ENCODE results near the gene PROK1.

The PROK1 gene

GRCh38 chr1:110465814-110466380 is 14.9 kb downstream of the PROK1 start:
- DNase-seq (ENCODE audit: low read depth) = no peak

DNA sequence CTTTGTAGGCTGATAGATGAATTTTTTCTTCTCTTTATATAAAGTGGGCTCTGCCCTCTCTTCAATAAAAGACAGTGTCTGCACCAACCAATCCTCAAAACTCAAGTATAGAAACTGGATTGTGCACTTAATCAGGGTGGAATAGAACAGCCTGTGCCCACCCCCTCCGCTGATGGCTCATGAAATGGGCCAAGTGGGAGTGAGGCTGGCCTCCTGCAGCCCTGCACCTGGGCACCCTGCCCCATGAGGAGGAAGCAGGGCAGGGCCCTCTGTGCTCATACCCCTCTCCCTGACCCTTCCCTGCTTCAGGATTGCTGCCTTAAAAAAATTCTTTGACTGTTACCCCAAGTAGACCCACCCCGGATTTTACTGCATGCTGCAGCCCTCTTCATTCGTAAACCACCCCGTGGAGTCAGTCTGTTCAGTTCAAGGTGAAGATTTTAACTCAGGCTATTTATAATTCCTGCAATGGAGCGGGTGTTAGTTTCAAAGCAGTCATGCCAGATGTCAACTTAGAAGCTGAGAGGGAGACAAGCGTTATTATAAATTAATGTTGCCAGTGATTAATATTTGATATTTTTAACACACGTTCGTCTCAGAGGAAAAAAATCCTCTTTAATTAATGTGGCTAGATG is 15.8 kb downstream of the PROK1 start:
- no peak for DNase-seq (ENCODE audit: low read depth)

GRCh38 chr1:110471131-110471530 is 20.2 kb downstream of the PROK1 start:
- no peak for DNase-seq (ENCODE audit: low read depth)

DNA sequence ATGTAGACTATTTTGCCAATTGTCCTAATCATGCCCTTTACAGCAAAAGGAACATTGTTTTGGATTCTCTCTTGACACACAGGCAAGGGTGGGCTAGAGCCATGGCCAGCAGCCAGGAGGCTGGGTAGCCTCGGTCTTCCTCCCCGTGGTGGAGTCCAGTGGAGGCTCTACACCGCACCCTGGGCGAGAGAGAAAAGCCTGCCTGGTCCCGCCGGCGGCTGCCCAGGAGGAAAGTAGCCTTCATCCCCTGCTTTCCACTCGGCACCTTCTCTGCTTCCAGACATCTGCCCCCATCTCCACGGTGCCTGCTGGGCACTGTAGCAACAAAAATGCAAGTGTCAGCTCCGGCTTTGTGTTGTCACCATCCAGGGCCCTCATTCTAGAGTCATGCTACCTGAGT is 21.6 kb downstream of the PROK1 start:
- no peak for DNase-seq (ENCODE audit: low read depth)

DNA sequence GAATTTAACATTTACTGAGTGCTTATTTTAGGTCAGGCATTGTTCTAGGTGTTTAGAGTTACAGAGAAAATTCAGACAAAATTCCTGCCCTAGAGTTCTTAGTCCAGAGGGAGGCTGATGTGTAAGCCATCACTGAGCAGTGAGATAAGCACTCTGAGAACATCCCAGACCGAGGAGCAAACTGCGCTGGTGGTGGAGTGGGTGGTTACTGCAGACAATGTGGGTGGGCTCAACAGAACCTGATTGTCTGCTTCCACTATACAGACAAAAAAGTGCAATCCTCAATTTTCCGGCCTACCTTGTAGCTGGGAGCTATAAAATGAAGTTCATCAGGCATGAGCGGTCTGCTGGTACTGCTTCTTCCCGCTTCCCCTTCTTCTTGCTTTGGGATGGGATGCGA is 23.5 kb downstream of the PROK1 start:
- DNase-seq (ENCODE audit: low read depth) = no peak

DNA sequence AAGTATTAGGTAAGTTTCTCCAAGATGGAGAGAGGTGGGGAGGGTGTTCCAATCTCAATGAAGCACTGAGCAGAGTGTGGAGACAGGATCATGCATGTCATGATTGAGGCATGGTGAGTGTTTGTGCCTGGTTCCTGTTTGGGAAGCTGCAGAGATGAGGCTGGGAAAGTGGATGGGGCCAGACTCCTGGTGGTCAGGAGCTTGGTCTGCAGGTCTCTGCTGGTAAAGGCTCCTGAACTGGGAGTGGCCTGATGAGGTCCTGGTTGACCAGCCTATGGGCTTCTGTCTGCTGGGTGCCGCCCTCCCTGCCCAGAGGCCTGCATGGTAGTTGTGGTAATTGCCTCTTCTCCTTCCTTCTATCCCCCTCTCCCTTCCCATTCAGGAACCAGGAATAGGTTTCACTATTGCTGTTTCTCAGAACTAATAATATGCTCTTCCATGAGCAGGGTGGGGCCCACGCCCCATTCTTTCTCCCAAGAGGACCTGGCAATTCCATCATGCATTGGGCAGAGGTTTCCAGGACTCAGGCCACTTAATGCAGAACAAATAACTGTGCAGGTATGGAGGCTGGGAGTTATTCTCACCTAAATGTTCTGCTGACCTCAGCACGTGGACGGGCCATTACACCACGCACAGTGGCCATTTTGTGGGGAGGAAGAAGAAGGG is 24.5 kb downstream of the PROK1 start:
- DNase-seq (ENCODE audit: low read depth) = no peak

GRCh38 chr1:110476028-110476765 is 25.2 kb downstream of the PROK1 start:
- DNase-seq (ENCODE audit: low read depth) = no peak

DNA sequence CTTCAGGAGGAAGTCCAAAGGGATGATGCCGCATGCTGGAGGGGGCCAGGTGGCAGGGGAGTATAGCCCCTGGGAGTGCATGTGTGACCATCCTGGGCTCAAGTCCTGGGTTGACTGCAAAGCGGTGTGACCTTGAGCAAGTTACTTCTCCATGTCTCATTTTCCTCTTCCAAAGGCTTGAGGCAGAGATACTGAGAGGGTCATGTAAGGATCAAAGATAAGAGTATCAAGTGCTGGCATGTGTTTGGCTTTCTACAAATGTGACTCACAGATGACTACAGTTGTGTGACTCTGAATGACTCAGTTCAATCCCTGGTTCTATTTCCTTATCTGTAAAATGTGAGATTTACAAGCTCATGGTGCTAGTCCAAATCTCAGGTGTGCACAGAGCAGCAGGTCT is 26.1 kb downstream of the PROK1 start:
- no peak for DNase-seq (ENCODE audit: low read depth)

DNA sequence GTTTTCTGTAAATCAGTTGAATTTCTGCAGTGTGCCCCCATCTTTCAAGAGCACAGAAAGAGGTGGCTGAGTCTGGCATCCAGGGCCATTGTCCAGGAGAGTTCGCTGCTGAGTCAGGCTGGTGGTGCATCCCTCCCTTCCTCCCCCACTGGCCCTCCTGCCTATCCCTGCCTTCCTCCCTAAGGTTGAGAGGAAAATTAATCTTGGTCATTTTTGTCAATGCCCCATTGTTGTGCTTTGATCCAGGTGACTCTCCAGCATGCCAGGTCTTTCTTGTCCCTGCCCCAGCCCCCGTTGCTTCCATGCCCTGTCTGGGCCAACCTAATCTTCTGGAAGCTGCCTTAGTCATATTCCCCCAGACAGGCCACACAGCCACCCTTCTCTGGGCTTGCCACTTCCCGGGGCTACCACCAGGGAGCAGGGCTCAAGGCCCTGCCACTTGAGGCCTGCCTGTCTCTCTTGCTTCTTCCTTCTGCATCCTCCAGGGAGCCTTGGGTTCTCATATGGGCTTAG is 26.6 kb downstream of the PROK1 start:
- no peak for DNase-seq (ENCODE audit: low read depth)

DNA sequence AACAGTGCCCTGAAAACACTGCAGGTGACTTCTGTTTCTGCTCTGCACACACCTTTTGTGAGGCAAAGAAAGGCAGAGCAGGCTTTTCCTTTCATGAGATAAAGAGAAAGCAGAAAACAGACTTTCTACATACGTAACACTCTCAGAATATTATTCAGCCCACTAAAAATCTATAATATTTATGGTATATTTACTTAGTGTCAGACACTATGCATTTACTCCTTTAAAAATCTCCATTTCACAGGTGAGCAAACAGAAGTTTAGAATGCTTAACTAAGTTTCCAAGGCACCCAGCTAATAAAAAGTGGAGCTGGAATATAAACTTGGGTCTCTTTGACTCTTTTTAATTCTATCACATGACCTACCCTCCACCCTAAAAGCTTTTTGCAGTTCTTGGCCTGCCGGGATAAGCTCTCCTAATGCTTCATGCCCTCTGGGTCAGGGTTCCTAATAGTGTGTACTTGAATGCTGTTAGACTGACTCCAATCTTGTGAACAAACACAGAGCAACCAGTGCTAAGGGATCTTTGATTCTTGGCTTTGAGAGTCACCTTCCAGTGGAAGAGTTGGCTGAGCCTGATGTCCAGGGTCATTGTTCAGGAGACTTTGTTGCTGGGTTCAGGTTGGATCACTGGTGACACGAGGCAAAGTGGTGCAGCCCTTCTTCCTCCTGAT is 27.2 kb downstream of the PROK1 start:
- DNase-seq (ENCODE audit: low read depth) = no peak

- no peak for DNase-seq (ENCODE audit: low read depth)
These were observed 27.9 kb downstream of the PROK1 start for GRCh38 chr1:110478886-110479285.

DNA sequence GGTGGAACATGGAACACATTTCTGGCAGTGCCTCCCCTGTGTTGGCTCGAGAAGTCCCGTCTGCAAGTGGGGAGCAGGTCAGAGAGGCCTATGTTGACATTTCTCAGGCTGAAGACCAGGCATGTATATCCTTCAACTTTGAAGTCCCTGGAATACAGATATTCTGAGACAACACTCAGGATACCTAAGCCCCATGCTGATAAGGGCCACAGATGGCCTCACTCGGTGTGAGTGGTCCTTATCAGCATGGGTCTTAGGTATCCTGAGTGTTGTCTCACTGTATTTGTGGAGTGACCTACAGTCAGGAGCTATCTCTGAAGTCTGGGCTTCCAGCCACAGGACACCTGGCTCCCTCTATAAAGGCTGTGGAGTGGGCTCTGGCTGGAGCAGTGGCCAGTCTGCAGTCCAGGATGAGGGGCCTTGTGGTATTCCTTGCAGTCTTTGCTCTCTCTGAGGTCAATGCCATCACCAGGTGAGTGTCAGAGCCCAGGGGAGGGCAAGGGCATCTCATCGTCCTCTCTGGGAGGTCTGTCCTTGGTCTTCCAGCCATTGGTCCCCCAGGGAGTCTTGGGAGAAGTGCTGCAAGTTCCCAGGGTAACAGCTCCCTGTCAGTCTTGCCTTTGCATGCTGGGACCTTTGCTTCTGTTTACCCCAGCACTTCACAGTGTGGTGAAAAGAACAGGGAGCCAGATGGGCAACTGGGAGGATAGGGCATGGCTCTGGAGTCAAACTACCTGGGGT is 29.6 kb downstream of the PROK1 start:
- DNase-seq (ENCODE audit: low read depth) = no peak

DNA sequence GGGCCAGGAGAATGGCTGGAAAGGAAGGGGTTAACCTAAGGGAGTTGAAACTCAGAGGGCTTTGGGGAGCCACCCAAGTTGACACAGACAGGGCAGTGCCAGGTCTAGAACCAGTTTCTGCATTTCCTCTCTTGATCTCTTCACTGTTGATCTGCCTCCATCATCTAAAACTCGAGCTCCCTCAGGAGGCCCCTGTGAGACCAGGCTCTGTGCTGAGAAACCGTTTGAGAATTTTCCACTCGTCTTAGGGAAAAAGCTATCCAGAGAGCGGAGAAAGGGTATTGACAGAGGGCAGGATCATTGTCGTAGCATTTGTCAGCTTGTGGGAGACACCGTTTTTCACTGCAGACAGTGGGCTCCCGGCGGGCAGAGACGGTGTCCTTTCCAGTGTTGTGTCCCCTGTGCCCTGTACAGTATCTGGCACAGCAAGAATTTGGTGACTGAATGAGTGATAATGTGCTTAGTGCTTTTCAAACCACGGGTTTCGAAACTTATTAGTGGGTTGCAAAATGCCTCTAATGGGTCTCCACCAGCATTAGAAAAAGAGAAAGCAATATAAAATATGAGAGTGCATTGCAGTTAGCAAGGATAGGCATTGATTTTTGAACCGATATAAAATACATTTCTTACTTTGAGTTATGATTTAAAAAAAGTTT is 31.1 kb downstream of the PROK1 start:
- no peak for DNase-seq (ENCODE audit: low read depth)

DNA sequence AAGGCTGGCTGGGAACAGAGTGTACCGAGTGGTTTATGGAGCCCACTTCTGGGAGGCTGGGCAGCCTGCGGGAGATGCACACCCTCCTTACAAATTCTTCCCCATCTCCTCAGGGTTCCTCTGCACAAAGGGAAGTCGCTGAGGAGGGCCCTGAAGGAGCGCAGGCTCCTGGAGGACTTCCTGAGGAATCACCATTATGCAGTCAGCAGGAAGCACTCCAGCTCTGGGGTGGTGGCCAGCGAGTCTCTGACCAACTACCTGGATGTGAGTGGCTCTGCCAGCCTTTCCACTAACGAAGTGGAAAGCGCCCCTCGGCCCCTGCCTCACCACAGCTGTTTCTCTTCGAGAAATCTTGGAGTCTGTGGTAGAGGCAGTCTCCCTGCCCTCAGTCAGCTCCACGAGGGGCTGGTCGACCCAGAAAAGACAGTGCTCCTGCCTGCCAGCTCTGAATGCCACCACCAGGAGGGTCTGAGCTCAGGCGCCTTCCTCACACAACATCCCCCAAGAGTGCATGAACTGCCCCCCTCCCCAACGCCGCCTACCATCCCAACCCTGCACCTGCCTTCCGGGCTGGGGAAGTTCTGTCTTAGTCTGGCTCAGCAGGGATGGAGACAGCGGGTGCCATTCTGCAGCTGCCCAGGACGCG is 31.8 kb downstream of the PROK1 start:
- DNase-seq (ENCODE audit: low read depth) = no peak

DNA sequence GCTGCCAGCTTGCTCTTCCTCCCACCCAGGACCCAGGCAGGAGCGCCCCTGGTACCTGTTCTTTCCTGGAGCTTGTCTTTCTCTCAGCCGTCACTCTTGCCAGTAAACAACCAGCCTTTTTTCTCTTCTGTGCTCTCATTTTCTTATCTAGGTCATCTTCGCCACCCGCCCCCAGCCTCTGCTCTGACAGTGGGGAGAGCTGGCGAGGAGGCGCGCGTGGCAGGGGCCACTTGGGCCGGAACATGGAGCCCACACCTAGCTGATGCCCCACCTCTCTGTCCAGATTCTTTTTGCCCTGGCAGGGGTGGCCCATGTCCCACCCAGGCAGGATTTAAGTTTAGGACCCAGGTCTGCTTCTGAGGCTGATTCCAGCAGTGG is 32.3 kb downstream of the PROK1 start:
- no peak for DNase-seq (ENCODE audit: low read depth)

GRCh38 chr1:110484801-110485200 is 33.9 kb downstream of the PROK1 start:
- no peak for DNase-seq (ENCODE audit: low read depth)

- DNase-seq (ENCODE audit: low read depth) = no peak
These were observed 34.8 kb downstream of the PROK1 start for GRCh38 chr1:110485725-110486124.

GRCh38 chr1:110487726-110488125 is 36.8 kb downstream of the PROK1 start:
- DNase-seq (ENCODE audit: low read depth) = no peak

DNA sequence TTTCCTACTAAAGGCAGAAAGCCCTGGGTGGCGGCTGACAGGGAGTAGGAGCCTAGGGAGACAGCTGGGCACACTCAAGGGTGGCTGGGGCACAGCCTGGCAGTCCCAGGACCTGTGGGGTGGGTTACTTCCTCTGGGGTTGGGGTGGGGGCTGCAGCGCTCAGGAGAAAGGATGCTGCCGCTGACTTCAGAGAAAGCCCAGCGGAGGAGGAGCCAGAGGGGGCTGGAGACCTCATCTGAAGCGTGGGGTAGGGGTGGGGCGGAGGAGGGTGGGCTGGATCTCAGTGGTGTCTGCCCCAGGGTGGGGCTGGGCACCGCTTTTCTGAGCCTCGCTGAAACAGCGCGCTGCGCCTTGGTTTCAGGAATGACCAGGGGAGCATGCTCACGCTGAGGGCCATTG is 37.2 kb downstream of the PROK1 start:
- no peak for DNase-seq (ENCODE audit: low read depth)

DNA sequence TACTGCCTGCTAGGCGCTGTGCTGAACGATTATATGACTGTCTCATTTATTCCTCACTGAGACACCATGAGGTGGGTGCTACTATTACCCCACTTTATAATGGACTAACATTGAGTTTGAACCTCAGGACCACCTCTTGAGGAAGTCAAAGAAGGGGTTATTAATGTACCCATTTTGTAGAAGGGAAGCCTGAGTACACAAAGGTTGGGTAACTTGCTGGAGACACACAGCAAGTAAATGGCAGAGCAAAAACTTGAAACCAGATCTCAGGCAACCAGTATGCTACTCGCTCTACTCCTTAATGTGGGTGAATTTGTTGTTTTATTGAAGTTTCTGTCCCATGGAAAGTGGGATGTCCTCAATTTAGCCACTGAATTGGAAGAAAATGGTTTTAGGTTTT is 37.9 kb downstream of the PROK1 start:
- no peak for DNase-seq (ENCODE audit: low read depth)

DNA sequence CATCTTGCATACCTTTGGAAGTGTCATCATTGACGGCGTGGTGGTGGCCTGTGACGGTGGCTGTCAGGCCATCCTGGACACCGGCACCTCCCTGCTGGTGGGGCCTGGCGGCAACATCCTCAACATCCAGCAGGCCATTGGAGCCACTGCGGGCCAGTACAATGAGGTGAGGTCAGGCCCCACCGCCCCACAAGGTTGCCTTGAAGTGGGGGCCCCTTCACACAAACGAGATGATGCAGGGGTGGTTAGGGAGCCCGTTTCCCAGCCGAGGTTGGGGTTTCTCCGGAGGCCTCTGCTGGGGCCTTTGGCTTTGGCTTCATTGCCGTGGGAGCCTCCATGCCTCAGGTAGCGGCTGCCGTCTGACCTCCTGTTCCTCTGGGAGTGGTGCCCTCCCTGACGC is 38.5 kb downstream of the PROK1 start:
- no peak for DNase-seq (ENCODE audit: low read depth)
